Measurements from ENCODE around the gene RIN1. TPM values are rescaled to one million over a fixed set of nuclear protein-coding genes. Genes with fewer than 3 reads are reported as not detected.

Gene RIN1
- total RNA-seq, 1 donor from 2014 or later: 0.86 TPM

Other genes with a start within 250 kb of the RIN1 start
- gene KLC2, start 78.7 kb downstream of the RIN1 start, total RNA-seq: 56.3 and 62.1 TPM in 2 replicates
- 123 and 124 TPM in 2 replicates for gene RAB1B, start 67.8 kb downstream of the RIN1 start, total RNA-seq
- 1.7 and 1.8 TPM in 2 replicates for gene CNIH2, start 58.3 kb downstream of the RIN1 start, total RNA-seq
- 125 and 127 TPM in 2 replicates for gene YIF1A, start 47.3 kb downstream of the RIN1 start, total RNA-seq
- not detected in 2 replicates for gene TMEM151A, start 44.5 kb downstream of the RIN1 start, total RNA-seq
- gene CD248, start 19.4 kb downstream of the RIN1 start, total RNA-seq: 0.10 TPM in 1 of 2 replicates, not detected in the other
- 63.1 and 67.1 TPM in 2 replicates for gene BRMS1, start 8.7 kb upstream of the RIN1 start, total RNA-seq
- gene B4GAT1, start 11.2 kb upstream of the RIN1 start, total RNA-seq: 10.6 and 12.1 TPM in 2 replicates
- 14.3 and 16.6 TPM in 2 replicates for gene SLC29A2, start 35.3 kb upstream of the RIN1 start, total RNA-seq
- not detected in 2 replicates for gene NPAS4, start 84.6 kb upstream of the RIN1 start, total RNA-seq
- 93.0 and 93.6 TPM in 2 replicates for gene MRPL11, start 102.4 kb upstream of the RIN1 start, total RNA-seq
- gene PELI3, start 130.5 kb upstream of the RIN1 start, total RNA-seq: 15.3 and 15.8 TPM in 2 replicates
- 102 and 112 TPM in 2 replicates for gene DPP3, start 144.0 kb upstream of the RIN1 start, total RNA-seq
- 18.0 and 18.1 TPM in 2 replicates for gene BBS1, start 174.2 kb upstream of the RIN1 start, total RNA-seq
- gene ZDHHC24, start 209.6 kb upstream of the RIN1 start, total RNA-seq: 14.6 and 15.6 TPM in 2 replicates
- 0.05 TPM in 1 of 2 replicates, not detected in the other for gene ACTN3, start 210.5 kb upstream of the RIN1 start, total RNA-seq
- gene CTSF, start 232.2 kb upstream of the RIN1 start, total RNA-seq: 0.71 and 0.73 TPM in 2 replicates

Measured in activated T-helper 1 cell treated with anti-CD3 and anti-CD28 coated beads, Interleukin-12 subunit alpha, Interleukin-12 subunit beta, Interleukin-2, Interleukin-4 antibody, amounts not matched to agents 30 ng/mL and 10 ng/mL and 1 ng/mL, durations not matched to agents 14 hours and 24 hours and 36 hours (primary cell).